ENCODE data around the gene SLC10A7.

SLC10A7 gene

GRCh38 chr4:146308951-146309350, 212.8 kb downstream of the SLC10A7 start:
- Mint-ChIP-seq H3K4me3 (no peak overlapping the region), H3K27me3 (no peaks in the 10 kb centered on the region), H3K27ac (no peak overlapping the region), H3K36me3 (peaks cover 12% of the 10 kb centered on the region), H3K9me3 (ENCODE audit: low read depth) (no peaks in the 10 kb centered on the region), H3K4me1 (ENCODE audit: low read depth) (no peaks in the 10 kb centered on the region)

DNA sequence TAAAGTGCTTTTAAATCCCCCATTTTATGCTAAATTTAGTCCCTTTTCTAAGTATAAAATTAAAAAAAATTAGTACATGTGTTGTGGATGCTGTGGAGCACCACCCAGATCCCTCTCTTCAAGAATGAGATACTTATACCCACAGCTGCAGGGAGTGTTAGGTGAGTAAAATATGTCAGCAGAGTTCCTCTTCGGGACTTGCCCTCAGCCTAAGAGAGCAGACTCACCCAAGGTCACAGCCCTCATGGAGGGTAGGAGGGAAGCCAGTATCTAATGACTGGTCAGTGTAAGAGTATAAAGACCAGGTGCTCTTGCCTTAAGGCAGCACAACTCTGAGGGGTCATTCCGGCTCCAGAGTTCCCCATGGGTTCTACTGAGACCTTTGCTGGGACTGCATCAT, 218.9 kb downstream of the SLC10A7 start:
- no peaks in the 10 kb centered on the region for H3K27me3 Mint-ChIP-seq

GRCh38 chr4:146299607-146300006, 222.1 kb downstream of the SLC10A7 start:
- no peaks in the 10 kb centered on the region for H3K9me3 Mint-ChIP-seq (ENCODE audit: low read depth)
- no peak overlapping the region for H3K4me3 Mint-ChIP-seq
- H3K4me1 Mint-ChIP-seq (ENCODE audit: low read depth) = no peaks in the 10 kb centered on the region
- H3K27ac Mint-ChIP-seq = no peak overlapping the region
- H3K36me3 Mint-ChIP-seq = peaks cover 18% of the 10 kb centered on the region
- no peaks in the 10 kb centered on the region for H3K27me3 Mint-ChIP-seq

More for the DNA sequence above, 218.9 kb downstream of the SLC10A7 start:
- peaks cover 22% of the 10 kb centered on the region for H3K36me3 Mint-ChIP-seq
- no peak overlapping the region for H3K4me3 Mint-ChIP-seq
- no peaks in the 10 kb centered on the region for H3K9me3 Mint-ChIP-seq (ENCODE audit: low read depth)
- no peaks in the 10 kb centered on the region for H3K4me1 Mint-ChIP-seq (ENCODE audit: low read depth)
- H3K27ac Mint-ChIP-seq = no peak overlapping the region

DNA sequence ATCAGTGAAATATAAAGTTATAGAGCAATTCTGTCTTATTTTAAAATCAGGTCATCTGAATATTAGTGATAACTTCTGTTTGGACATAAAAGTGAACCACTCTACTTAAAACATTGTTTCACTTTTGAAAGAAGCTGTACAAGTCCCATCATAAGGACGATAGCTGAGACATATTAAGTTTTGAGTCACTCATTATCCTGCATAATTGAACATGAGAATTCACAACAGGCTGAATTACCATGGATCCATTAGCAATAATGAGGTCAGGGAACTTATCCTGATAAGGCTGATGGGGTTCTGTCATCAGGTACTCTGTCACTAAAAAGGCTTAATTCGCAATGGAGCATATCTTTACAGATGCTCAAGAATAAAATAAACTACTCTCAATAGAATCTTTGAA, 227.0 kb downstream of the SLC10A7 start:
- no peak overlapping the region for H3K4me3 Mint-ChIP-seq
- H3K4me1 Mint-ChIP-seq (ENCODE audit: low read depth) = no peaks in the 10 kb centered on the region
- H3K27ac Mint-ChIP-seq = no peak overlapping the region
- peaks cover 28% of the 10 kb centered on the region for H3K36me3 Mint-ChIP-seq
- H3K9me3 Mint-ChIP-seq (ENCODE audit: low read depth) = no peaks in the 10 kb centered on the region
- H3K27me3 Mint-ChIP-seq = no peaks in the 10 kb centered on the region

- Mint-ChIP-seq H3K27ac (no peak overlapping the region), H3K4me3 (no peak overlapping the region), H3K9me3 (ENCODE audit: low read depth) (no peaks in the 10 kb centered on the region), H3K27me3 (no peaks in the 10 kb centered on the region), H3K36me3 (peaks cover 24% of the 10 kb centered on the region), H3K4me1 (ENCODE audit: low read depth) (no peaks in the 10 kb centered on the region)
Observed at GRCh38 chr4:146292508-146292907, 229.2 kb downstream of the SLC10A7 start.

DNA sequence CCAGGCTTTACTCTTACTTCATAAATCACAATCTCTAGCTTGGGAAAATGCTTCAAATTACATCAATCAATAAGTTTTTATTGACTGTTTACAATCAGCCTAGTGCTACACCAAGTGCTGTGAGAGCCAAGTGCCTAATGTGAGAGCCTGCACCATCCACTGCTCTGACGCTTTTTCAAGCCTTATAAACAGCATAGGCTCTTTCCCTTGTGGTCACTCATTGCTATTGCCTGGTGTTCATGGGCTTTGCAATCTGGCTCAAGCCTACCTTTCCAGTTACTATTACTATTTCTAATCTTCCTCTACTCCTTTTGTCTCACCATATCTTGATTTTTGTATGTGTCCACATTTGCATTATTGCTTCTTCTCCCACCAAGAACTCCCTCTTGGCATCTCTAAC, 230.4 kb downstream of the SLC10A7 start:
- H3K4me3 Mint-ChIP-seq = no peak overlapping the region
- no peaks in the 10 kb centered on the region for H3K9me3 Mint-ChIP-seq (ENCODE audit: low read depth)
- H3K27ac Mint-ChIP-seq = no peak overlapping the region
- H3K4me1 Mint-ChIP-seq (ENCODE audit: low read depth) = no peaks in the 10 kb centered on the region
- peaks cover 24% of the 10 kb centered on the region for H3K36me3 Mint-ChIP-seq
- no peaks in the 10 kb centered on the region for H3K27me3 Mint-ChIP-seq

GRCh38 chr4:146288193-146288592, 233.5 kb downstream of the SLC10A7 start:
- H3K27ac Mint-ChIP-seq = no peak overlapping the region
- peaks cover 14% of the 10 kb centered on the region for H3K36me3 Mint-ChIP-seq
- H3K9me3 Mint-ChIP-seq (ENCODE audit: low read depth) = no peaks in the 10 kb centered on the region
- no peak overlapping the region for H3K4me3 Mint-ChIP-seq
- H3K27me3 Mint-ChIP-seq = no peaks in the 10 kb centered on the region
- no peaks in the 10 kb centered on the region for H3K4me1 Mint-ChIP-seq (ENCODE audit: low read depth)

- Mint-ChIP-seq H3K36me3 (peaks cover 9% of the 10 kb centered on the region), H3K4me1 (ENCODE audit: low read depth) (no peaks in the 10 kb centered on the region), H3K27me3 (no peaks in the 10 kb centered on the region), H3K27ac (no peak overlapping the region), H3K4me3 (no peak overlapping the region), H3K9me3 (ENCODE audit: low read depth) (no peaks in the 10 kb centered on the region)
Observed at GRCh38 chr4:146285037-146285436, 236.7 kb downstream of the SLC10A7 start.

GRCh38 chr4:146283758-146284651, 237.7 kb downstream of the SLC10A7 start:
- H3K4me1 Mint-ChIP-seq (ENCODE audit: low read depth) = no peaks in the 10 kb centered on the region
- H3K27me3 Mint-ChIP-seq = no peaks in the 10 kb centered on the region
- H3K4me3 Mint-ChIP-seq = no peak overlapping the region
- H3K36me3 Mint-ChIP-seq = peaks cover 11% of the 10 kb centered on the region
- no peaks in the 10 kb centered on the region for H3K9me3 Mint-ChIP-seq (ENCODE audit: low read depth)
- H3K27ac Mint-ChIP-seq = no peak overlapping the region

- Mint-ChIP-seq H3K4me3 (no peak overlapping the region), H3K36me3 (peaks cover 10% of the 10 kb centered on the region), H3K27me3 (no peaks in the 10 kb centered on the region), H3K4me1 (ENCODE audit: low read depth) (no peaks in the 10 kb centered on the region), H3K27ac (no peak overlapping the region), H3K9me3 (ENCODE audit: low read depth) (no peaks in the 10 kb centered on the region)
Observed at GRCh38 chr4:146282657-146283056, 239.1 kb downstream of the SLC10A7 start.

- Mint-ChIP-seq H3K4me1 (ENCODE audit: low read depth) (no peaks in the 10 kb centered on the region), H3K36me3 (peaks cover 15% of the 10 kb centered on the region), H3K4me3 (no peak overlapping the region), H3K27me3 (no peaks in the 10 kb centered on the region), H3K27ac (no peak overlapping the region), H3K9me3 (ENCODE audit: low read depth) (no peaks in the 10 kb centered on the region)
Observed at GRCh38 chr4:146278986-146279385, 242.8 kb downstream of the SLC10A7 start.

GRCh38 chr4:146275370-146275769, 246.4 kb downstream of the SLC10A7 start:
- no peaks in the 10 kb centered on the region for H3K9me3 Mint-ChIP-seq (ENCODE audit: low read depth)

DNA sequence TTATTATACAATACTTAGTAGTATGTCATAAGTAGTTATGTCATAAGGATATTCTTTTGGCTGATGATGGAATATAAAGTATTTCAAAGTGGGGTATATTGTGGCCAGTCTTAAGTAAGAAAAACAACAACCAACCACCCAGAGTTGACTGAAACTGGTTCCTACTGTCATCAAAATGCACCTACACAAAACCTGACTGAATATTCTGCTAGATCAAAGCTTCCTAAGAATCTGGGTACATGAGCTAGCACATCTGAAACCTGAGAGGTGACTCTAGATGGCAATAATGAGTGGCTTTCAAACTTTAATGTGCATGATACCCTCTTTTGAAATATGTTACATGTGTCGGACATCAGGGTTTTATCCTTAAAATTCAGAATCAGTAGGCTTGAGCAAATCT, 247.0 kb downstream of the SLC10A7 start:
- Mint-ChIP-seq H3K27me3 (no peaks in the 10 kb centered on the region), H3K27ac (no peak overlapping the region), H3K4me3 (no peak overlapping the region), H3K36me3 (peaks cover 13% of the 10 kb centered on the region), H3K9me3 (ENCODE audit: low read depth) (no peaks in the 10 kb centered on the region), H3K4me1 (ENCODE audit: low read depth) (no peaks in the 10 kb centered on the region)

More at GRCh38 chr4:146275370-146275769, 246.4 kb downstream of the SLC10A7 start:
- Mint-ChIP-seq H3K27me3 (no peaks in the 10 kb centered on the region), H3K27ac (no peak overlapping the region), H3K4me1 (ENCODE audit: low read depth) (no peaks in the 10 kb centered on the region), H3K4me3 (no peak overlapping the region), H3K36me3 (peaks cover 13% of the 10 kb centered on the region)

DNA sequence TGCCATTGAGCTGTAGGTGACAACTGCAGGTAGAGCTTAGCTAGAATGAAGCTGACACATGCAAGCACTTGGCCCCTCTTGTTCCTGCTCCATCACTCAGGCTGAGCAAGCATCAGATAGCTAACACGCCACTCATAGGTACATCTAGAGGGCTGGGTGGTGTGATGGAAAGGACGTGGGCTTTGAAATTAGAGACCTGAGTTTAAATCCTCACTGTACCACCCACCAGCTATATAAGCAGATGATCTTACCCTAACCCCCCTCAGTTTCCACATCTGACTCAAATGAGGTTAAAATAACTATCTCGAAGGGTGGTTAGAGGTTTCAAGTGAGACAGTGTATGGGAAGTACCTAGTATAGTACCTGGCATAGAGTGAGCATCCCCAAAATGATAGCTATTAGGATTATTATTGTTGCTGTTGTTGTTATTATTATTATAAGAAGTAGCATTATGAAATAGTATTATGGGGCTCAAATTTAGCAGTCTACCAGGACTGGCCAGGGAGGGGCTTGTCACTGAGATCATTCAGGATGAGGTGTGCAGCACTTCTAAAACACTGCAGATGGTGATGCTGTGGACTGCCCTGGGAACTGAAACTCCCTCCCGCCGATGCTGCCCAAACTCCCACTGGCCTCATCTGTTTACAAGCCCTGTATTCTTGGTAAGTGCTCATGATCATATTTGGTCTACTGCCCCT, 248.4 kb downstream of the SLC10A7 start:
- Mint-ChIP-seq H3K9me3 (ENCODE audit: low read depth) (no peaks in the 10 kb centered on the region), H3K4me1 (ENCODE audit: low read depth) (no peaks in the 10 kb centered on the region), H3K36me3 (peaks cover 15% of the 10 kb centered on the region), H3K27me3 (no peaks in the 10 kb centered on the region), H3K4me3 (no peak overlapping the region), H3K27ac (no peak overlapping the region)

- no peak overlapping the region for H3K4me3 Mint-ChIP-seq
- peaks cover 15% of the 10 kb centered on the region for H3K36me3 Mint-ChIP-seq
- H3K4me1 Mint-ChIP-seq (ENCODE audit: low read depth) = no peaks in the 10 kb centered on the region
- H3K9me3 Mint-ChIP-seq (ENCODE audit: low read depth) = no peaks in the 10 kb centered on the region
- H3K27me3 Mint-ChIP-seq = no peaks in the 10 kb centered on the region
- H3K27ac Mint-ChIP-seq = no peak overlapping the region
Observed at GRCh38 chr4:146271466-146271865, 250.3 kb downstream of the SLC10A7 start.

Data from activated naive CD8-positive, alpha-beta T cell (primary cell).